Smooth muscle cell (in vitro differentiated cells): Measurements from ENCODE around the gene L1CAM. TPM values are rescaled to one million over a fixed set of nuclear protein-coding genes. Genes with fewer than 3 reads are reported as not detected.

Source experiments
- DNase-seq: peaks from one replicate; lab custom pipeline; 2025; ENCODE audit not compliant: unreplicated experiment; lab: John Stamatoyannopoulos, UW
- H2AFZ ChIP-seq: fragments of 200-600 bp; sonication (generic); 2 replicates; pipeline ENCODE4 v1.6.0; 2016; ENCODE audit warnings: antibody characterized with exemption, low read depth, mild to moderate bottlenecking
- H3F3A ChIP-seq: fragments of 200-600 bp; sonication (generic); 2 replicates; pipeline ENCODE4 v1.6.0; 2017; ENCODE audit warnings: antibody characterized with exemption, low read depth
- H3K27ac ChIP-seq: fragments of 200-600 bp; sonication (generic); 2 replicates; pipeline ENCODE4 v1.5.1; 2016; ENCODE audit warnings: low read depth, mild to moderate bottlenecking
- H3K27me3 ChIP-seq: fragments of 200-600 bp; sonication (generic); 2 replicates; pipeline ENCODE4 v1.6.1; 2016; ENCODE audit warnings: low read depth, mild to moderate bottlenecking
- H3K36me3 ChIP-seq: fragments of 200-600 bp; sonication (generic); 2 replicates; pipeline ENCODE4 v1.5.1; 2016; ENCODE audit warnings: low read depth
- H3K4me1 ChIP-seq: fragments of 200-600 bp; sonication (generic); 2 replicates; pipeline ENCODE4 v1.5.1; 2016; ENCODE audit warnings: low read depth
- H3K4me2 ChIP-seq: fragments of 200-600 bp; sonication (generic); 2 replicates; pipeline ENCODE4 v1.6.0; 2016; ENCODE audit warnings: mild to moderate bottlenecking
- H3K4me3 ChIP-seq: fragments of 200-600 bp; sonication (generic); 2 replicates; pipeline ENCODE4 v1.5.1; 2016; ENCODE audit warnings: mild to moderate bottlenecking
- H3K79me2 ChIP-seq: fragments of 200-600 bp; sonication (generic); 2 replicates; pipeline ENCODE4 v1.6.0; 2016; ENCODE audit warnings: low read depth, mild to moderate bottlenecking
- H3K9ac ChIP-seq: fragments of 200-600 bp; sonication (generic); 2 replicates; pipeline ENCODE4 v1.6.0; 2016; ENCODE audit warnings: low read depth
- H3K9me3 ChIP-seq: fragments of 200-600 bp; sonication (generic); replicated peaks from 2 replicates; pipeline ENCODE4 v1.5.1; 2016; ENCODE audit warnings: low read depth
- H4K20me1 ChIP-seq: fragments of 200-600 bp; sonication (generic); 2 replicates; pipeline ENCODE4 v1.6.0; 2016; ENCODE audit warnings: low read depth
- WGBS: methylation state at CpG from one replicate; pipeline ENCODE4 v1.1.7; 2016; ENCODE audit warnings: low lambda C conversion rate; 5-methylcytosine and 5-hydroxymethylcytosine counted together
- polyA plus RNA-seq: library from polyadenylated mRNA; unstranded; fragments of >200 nt; fragmentation: Nextera tagmentation; extraction: Ambion mirVana; gene quantifications from 2 replicates; pipeline ENCODE4 v1.2.1, GENCODE V29; 2016
- total RNA-seq: library from RNA; depleted of rRNA; stranded (reverse); fragments of >200 nt; gene quantifications from 2 replicates; pipeline ENCODE4 v1.2.3, GENCODE V29; 2014
- TF ChIP-seq, protein P1 (sequence below): fragments of 200-600 bp; sonication (generic); IDR thresholded peaks from 2 replicates; pipeline ENCODE4 v1.5.1; 2017; ENCODE audit warnings: borderline replicate concordance, mild to moderate bottlenecking, antibody characterized with exemption; ENCODE audit not compliant: insufficient read depth, poor library complexity, severe bottlenecking

The L1CAM gene
- total and polyA plus RNA-seq, 2 experiments from 2014 or later, result 27.2 to 68.7 TPM

DNA sequence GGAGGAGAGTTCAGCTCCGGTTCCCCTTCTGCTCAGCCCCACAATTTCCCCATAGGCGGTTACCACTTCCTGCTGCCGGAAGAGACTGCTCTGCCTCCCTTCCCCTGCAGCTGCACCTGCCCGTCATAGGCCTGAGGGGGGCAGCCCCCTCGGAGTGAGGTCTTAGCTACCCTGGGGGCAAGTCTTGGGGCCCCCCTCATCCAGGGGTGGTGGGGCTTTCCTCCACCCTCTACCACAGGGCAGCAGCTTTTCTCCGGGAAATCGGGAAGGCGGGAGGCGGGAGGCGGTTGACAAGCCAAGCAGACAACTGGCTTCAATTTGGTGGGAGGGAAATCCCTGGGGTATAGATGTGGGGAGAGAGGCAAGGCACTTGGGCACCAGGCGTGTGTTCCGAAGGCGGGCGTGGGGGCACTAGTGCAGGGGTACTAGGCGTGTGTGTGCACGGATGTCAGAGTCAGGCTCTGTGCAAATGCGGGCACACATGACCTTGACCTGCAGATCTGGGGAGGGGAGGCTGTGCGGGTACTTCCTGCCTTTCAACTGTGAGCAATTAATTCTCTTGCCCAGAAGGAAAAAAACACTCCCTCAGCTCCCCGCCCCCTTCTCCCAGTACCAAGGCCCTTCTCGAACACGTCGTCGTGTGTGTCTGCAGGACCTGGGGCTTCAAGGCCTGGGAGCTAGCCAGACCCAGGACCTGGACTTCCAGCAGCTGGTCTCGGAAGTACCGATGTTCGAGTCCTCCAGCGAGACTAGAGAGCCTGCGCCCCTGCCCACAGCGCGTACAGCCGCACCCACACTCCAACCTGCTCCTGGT lies 41.1 kb upstream of the L1CAM start:
- no peaks in the 10 kb centered on the region for H3K79me2 ChIP-seq
- H3K4me3 ChIP-seq, result peak overlapping the region; percentile 58
- DNase-seq, result no peak
- H3K4me1 ChIP-seq, result no peaks in the 10 kb centered on the region
- no peak overlapping the region for H2AFZ ChIP-seq
- peak overlapping the region; percentile 72 for H3K27ac ChIP-seq
- H3K4me2 ChIP-seq, result peak overlapping the region; percentile 87
- no peaks in the 10 kb centered on the region for H3K27me3 ChIP-seq
- H4K20me1 ChIP-seq, result no peaks in the 10 kb centered on the region
- no peaks in the 10 kb centered on the region for H3K36me3 ChIP-seq
- WGBS, result 65% methylated on average over 31 of the region's 31 CpGs
- no peaks in the 10 kb centered on the region for H3K9me3 ChIP-seq
- TF ChIP-seq, protein P1, sequence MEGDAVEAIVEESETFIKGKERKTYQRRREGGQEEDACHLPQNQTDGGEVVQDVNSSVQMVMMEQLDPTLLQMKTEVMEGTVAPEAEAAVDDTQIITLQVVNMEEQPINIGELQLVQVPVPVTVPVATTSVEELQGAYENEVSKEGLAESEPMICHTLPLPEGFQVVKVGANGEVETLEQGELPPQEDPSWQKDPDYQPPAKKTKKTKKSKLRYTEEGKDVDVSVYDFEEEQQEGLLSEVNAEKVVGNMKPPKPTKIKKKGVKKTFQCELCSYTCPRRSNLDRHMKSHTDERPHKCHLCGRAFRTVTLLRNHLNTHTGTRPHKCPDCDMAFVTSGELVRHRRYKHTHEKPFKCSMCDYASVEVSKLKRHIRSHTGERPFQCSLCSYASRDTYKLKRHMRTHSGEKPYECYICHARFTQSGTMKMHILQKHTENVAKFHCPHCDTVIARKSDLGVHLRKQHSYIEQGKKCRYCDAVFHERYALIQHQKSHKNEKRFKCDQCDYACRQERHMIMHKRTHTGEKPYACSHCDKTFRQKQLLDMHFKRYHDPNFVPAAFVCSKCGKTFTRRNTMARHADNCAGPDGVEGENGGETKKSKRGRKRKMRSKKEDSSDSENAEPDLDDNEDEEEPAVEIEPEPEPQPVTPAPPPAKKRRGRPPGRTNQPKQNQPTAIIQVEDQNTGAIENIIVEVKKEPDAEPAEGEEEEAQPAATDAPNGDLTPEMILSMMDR, result no peak
- no peaks in the 10 kb centered on the region for H3F3A ChIP-seq
- H3K9ac ChIP-seq, result no peak overlapping the region

DNA sequence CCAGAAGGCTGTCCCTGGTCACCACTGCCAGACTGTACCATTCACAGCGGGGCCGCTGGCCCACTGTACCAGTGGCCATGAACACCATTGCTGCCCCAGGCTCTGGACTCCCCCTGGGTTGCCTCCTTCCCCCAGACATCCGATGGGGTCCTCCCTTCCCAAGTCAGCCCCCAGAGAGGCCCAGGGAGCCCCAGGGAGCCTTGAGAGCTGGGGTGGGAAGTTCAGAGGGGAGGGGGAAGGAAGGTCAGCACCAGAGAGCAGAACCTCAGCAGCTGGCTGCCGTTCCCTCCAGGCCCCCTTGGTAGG lies 40.5 kb upstream of the L1CAM start:
- Histone ChIP-seq H3K9me3 (no peaks in the 10 kb centered on the region), H2AFZ (no peak overlapping the region), H3K4me1 (no peaks in the 10 kb centered on the region), H3K4me2 (peak overlapping the region; percentile 87), H3K9ac (no peak overlapping the region), H3K4me3 (no peak overlapping the region), H3K36me3 (no peaks in the 10 kb centered on the region), H3K27ac (peak overlapping the region; percentile 49), H3K27me3 (no peaks in the 10 kb centered on the region), H3K79me2 (no peaks in the 10 kb centered on the region), H3F3A (no peaks in the 10 kb centered on the region), H4K20me1 (no peaks in the 10 kb centered on the region)
- whole genome bisulfite sequencing, result 37% methylated on average over 4 of the region's 4 CpGs
- TF ChIP-seq, protein P1, result no peak
- no peak for DNase-seq

DNA sequence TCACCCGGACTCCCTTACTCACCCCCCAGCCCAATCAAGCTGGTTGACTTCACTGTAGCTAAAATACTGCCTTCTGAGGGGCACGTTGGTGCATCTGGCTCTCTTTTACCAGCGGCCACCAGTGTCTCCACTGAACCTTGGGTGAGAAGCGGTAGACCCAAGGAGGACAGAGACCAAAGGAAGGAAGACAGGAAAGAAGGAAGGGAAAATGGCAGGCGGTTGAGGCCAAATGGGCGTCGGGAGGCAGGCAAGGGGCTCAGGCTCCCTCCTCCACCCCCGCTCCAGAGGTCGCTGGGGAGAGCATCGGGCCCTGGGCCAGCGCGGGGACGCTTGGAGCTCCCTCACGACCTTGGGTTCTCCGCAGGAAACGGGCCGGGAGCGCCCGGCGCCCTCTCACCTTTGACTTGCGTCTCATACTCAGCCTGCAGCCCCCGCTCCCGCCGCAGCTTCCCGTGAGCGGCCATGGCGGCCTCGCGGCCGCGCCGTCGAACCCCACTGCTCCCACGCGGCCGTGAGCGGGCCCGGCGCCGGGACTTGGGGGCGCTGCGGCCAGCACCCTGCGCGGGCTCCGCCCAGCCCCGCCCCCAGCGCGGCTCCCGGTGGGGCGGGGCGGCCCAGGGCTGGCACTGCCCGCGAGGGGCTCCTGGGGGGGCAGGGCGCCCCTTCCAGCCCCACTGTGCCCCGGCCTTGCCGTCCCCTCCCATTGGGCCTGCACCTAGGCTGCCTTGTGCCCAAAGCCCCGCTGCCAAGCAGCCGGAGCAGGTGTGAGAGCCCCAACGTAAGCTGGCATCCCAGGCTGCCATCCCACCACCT lies 40.0 kb upstream of the L1CAM start, which contains the start of gene ARHGAP4:
TSS of gene ARHGAP4 (minus strand) at position 526 of the 813 bp plus-strand sequence. CDS start at position 464, 62 bp downstream.
- peak within 1 kb of the TSS; percentile 20 for H3K4me3 ChIP-seq
- H3K27ac ChIP-seq, result peak within 1 kb of the TSS; percentile 49
- no peaks in the 10 kb centered on the region for H3K79me2 ChIP-seq
- peak within 1 kb of the TSS; percentile 87 for H3K4me2 ChIP-seq
- no peaks in the 10 kb centered on the region for H3K27me3 ChIP-seq
- H3K9me3 ChIP-seq, result no peaks in the 10 kb centered on the region
- no peaks in the 10 kb centered on the region for H3K36me3 ChIP-seq
- H3F3A ChIP-seq, result no peaks in the 10 kb centered on the region
- no peaks in the 10 kb centered on the region for H4K20me1 ChIP-seq
- TF ChIP-seq, protein P1, result no peak
- H2AFZ ChIP-seq, result no peak within 1 kb of the TSS
- no peak for DNase-seq
- 40% methylated on average over 25 of the region's 59 CpGs for WGBS
- no peaks in the 10 kb centered on the region for H3K4me1 ChIP-seq
- no peak within 1 kb of the TSS for H3K9ac ChIP-seq
